Measurements from ENCODE around the gene DCLK3. TPM values are rescaled to one million over a fixed set of nuclear protein-coding genes. Genes with fewer than 3 reads are reported as not detected.
A peak's percentile ranks its signal among the peaks of the same experiment; 100 is the strongest.

Gene DCLK3
- total RNA-seq, 1 experiment from 2014 or later, result 0.06 TPM

- BruUV-seq (replicated peaks), result no TSS peak
- CTCF ChIA-PET, result no interaction called here
- H3K27ac ChIP-seq (ENCODE audit: low read depth, low read length, poor library complexity, severe bottlenecking), result no peak overlapping the region
- no peaks in the 10 kb centered on the region for H3K4me1 ChIP-seq (ENCODE audit: insufficient read depth, low read length, poor library complexity, severe bottlenecking)
- POLR2A ChIA-PET (ENCODE audit: low non-redundant PET), result no interaction called here
- no peak overlapping the region for H3K4me3 ChIP-seq (ENCODE audit: low read depth, low read length, poor library complexity, severe bottlenecking)
- intact Hi-C loops (cut with micrococcal nuclease; ENCODE audit: unreplicated experiment), result no loop called here
- no peaks in the 10 kb centered on the region for H3K27me3 ChIP-seq (replicated peaks; ENCODE audit: insufficient read depth, low read depth, low read length, poor library complexity)
- H3K9me3 ChIP-seq (ENCODE audit: low read depth, low read length, poor library complexity, severe bottlenecking), result no peaks in the 10 kb centered on the region
- no peaks in the 10 kb centered on the region for H3K36me3 ChIP-seq (ENCODE audit: insufficient read depth, low read length, poor library complexity, severe bottlenecking)
- TF ChIP-seq EZH2 (IDR thresholded peaks at IDR 0.05; ENCODE audit: borderline replicate concordance, low read depth, low read length, poor library complexity, severe bottlenecking), result no peak
- TF ChIP-seq, protein P1, sequence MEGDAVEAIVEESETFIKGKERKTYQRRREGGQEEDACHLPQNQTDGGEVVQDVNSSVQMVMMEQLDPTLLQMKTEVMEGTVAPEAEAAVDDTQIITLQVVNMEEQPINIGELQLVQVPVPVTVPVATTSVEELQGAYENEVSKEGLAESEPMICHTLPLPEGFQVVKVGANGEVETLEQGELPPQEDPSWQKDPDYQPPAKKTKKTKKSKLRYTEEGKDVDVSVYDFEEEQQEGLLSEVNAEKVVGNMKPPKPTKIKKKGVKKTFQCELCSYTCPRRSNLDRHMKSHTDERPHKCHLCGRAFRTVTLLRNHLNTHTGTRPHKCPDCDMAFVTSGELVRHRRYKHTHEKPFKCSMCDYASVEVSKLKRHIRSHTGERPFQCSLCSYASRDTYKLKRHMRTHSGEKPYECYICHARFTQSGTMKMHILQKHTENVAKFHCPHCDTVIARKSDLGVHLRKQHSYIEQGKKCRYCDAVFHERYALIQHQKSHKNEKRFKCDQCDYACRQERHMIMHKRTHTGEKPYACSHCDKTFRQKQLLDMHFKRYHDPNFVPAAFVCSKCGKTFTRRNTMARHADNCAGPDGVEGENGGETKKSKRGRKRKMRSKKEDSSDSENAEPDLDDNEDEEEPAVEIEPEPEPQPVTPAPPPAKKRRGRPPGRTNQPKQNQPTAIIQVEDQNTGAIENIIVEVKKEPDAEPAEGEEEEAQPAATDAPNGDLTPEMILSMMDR (conservative IDR thresholded peaks at IDR 0.05; ENCODE audit: low read depth, low read length), result no peak
- no peak for DNase-seq (ENCODE audit: low spot score)
These were observed 31.3 kb upstream of the DCLK3 start for GRCh38 chr3:36795622-36796021.

DNA sequence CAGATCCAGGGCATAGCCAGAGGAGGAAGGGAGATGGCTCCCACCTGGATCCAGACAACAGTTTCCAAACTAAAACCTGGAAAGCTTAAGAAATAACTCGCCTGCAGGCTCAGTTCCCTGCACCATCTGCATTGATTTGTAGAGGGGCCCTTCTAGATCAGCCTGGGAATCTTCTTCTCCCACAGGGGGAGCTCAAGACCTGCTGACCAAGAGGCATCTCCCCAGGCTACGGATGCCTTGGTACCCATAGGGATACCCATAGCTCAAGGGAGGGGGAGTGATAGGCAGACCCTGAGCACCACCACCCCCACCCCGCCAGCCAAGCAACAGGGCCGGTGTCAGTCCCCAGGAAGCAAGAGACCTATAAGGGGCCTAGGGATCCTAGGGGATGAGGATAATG lies 28.0 kb upstream of the DCLK3 start:
- H3K4me1 ChIP-seq (ENCODE audit: insufficient read depth, low read length, poor library complexity, severe bottlenecking), result no peaks in the 10 kb centered on the region

DNA sequence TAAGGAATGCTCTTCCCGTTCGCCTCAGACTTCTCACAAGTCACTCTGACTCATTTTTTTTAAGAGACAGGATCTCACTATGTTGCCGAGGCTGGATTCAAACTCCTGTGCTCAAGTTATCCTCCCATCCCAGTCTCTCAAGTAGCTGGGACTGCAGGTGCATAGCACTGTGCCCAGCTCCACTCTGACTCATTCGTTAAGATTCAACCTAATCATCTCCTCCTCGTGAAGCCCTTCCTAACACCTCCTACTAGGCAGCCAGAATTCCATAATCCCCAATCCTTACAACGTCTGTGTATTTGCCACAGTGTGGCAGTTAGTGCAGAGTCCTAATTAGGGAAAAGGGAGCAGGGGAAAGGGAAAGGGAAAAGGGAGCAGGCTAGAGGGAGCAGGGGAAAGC lies 26.4 kb upstream of the DCLK3 start:
- Histone ChIP-seq H3K27me3 (replicated peaks; ENCODE audit: insufficient read depth, low read depth, low read length, poor library complexity) (no peaks in the 10 kb centered on the region), H3K4me1 (ENCODE audit: insufficient read depth, low read length, poor library complexity, severe bottlenecking) (no peaks in the 10 kb centered on the region), H3K27ac (ENCODE audit: low read depth, low read length, poor library complexity, severe bottlenecking) (no peak overlapping the region), H3K36me3 (ENCODE audit: insufficient read depth, low read length, poor library complexity, severe bottlenecking) (no peaks in the 10 kb centered on the region), H3K9me3 (ENCODE audit: low read depth, low read length, poor library complexity, severe bottlenecking) (no peaks in the 10 kb centered on the region), H3K4me3 (ENCODE audit: low read depth, low read length, poor library complexity, severe bottlenecking) (no peak overlapping the region)
- DNase-seq (ENCODE audit: low spot score), result no peak
- intact Hi-C loops (cut with micrococcal nuclease; ENCODE audit: unreplicated experiment), result loop anchor here (5.0 kb wide), 1 partner anchor 422 kb away; no protein-coding TSS in a partner anchor
- TF ChIP-seq EZH2 (IDR thresholded peaks at IDR 0.05; ENCODE audit: borderline replicate concordance, low read depth, low read length, poor library complexity, severe bottlenecking), result no peak
- TF ChIP-seq, protein P1 (conservative IDR thresholded peaks at IDR 0.05; ENCODE audit: low read depth, low read length), result no peak
- ChIA-PET POLR2A (ENCODE audit: low non-redundant PET) (no interaction called here), CTCF (no interaction called here)
- BruUV-seq (replicated peaks), result no TSS peak

More for the DNA sequence above, 28.0 kb upstream of the DCLK3 start:
- no peak overlapping the region for H3K4me3 ChIP-seq (ENCODE audit: low read depth, low read length, poor library complexity, severe bottlenecking)
- TF ChIP-seq, protein P1 (conservative IDR thresholded peaks at IDR 0.05; ENCODE audit: low read depth, low read length), result peak; percentile 61
- no peak for TF ChIP-seq EZH2 (IDR thresholded peaks at IDR 0.05; ENCODE audit: borderline replicate concordance, low read depth, low read length, poor library complexity, severe bottlenecking)
- DNase-seq (ENCODE audit: low spot score), result peak; percentile 62
- no peaks in the 10 kb centered on the region for H3K36me3 ChIP-seq (ENCODE audit: insufficient read depth, low read length, poor library complexity, severe bottlenecking)
- BruUV-seq (replicated peaks), result no TSS peak
- no peaks in the 10 kb centered on the region for H3K9me3 ChIP-seq (ENCODE audit: low read depth, low read length, poor library complexity, severe bottlenecking)
- intact Hi-C loops (cut with micrococcal nuclease; ENCODE audit: unreplicated experiment), result loop anchor here (2.0 to 5.0 kb wide), 3 partner anchors 76 to 420 kb away; no protein-coding TSS in a partner anchor
- no peak overlapping the region for H3K27ac ChIP-seq (ENCODE audit: low read depth, low read length, poor library complexity, severe bottlenecking)
- POLR2A ChIA-PET (ENCODE audit: low non-redundant PET), result no interaction called here
- CTCF ChIA-PET, result interaction anchor here (0.6 to 1.7 kb wide), 6 partner anchors 35 to 200 kb away, joined by 3 to 14 read pairs (median 4); partner anchors contain the start of gene EPM2AIP1
- no peaks in the 10 kb centered on the region for H3K27me3 ChIP-seq (replicated peaks; ENCODE audit: insufficient read depth, low read depth, low read length, poor library complexity)
